Muscle of arm (tissue), 12 donors: ENCODE results near the gene ZDHHC22. TPM values are rescaled to one million over a fixed set of nuclear protein-coding genes. Genes with fewer than 3 reads are reported as not detected.

ENCODE experiments used
- DNase-seq: peaks from one replicate; pipeline ENCODE4 v3.0.0-alpha.2; 2013
- polyA plus RNA-seq, 12 donors: library from polyadenylated mRNA; unstranded; fragments of 120-200 nt; gene quantifications; one replicate each; pipeline ENCODE4 v1.2.1, GENCODE V29; 2013; ENCODE audit not compliant: insufficient read length in 12 of 12

ZDHHC22 gene
- polyA plus RNA-seq, 12 donors, result 0.26 to 0.69 (median 0.55) TPM; not detected in 2

DNA sequence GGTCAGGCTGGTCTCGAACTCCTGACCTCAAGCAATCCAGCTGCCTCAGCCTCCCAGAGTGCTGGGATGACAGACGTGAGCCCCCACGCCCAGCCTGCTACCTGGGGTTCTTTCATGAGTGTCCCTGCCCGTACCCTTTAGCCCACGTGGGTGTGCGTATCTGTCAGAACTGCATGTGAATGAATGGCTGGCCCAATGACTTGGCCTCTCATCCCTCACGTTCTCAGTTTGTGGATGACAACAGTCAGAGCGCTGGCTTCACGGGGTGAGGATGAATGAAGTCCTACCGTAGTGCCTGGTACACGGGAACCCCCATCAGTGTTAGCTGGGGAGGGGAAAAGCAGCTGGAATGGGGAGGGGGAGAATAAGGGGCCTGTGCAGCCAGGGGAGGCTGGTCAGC lies 16.1 kb upstream of the ZDHHC22 start:
- DNase-seq, result no peak

DNA sequence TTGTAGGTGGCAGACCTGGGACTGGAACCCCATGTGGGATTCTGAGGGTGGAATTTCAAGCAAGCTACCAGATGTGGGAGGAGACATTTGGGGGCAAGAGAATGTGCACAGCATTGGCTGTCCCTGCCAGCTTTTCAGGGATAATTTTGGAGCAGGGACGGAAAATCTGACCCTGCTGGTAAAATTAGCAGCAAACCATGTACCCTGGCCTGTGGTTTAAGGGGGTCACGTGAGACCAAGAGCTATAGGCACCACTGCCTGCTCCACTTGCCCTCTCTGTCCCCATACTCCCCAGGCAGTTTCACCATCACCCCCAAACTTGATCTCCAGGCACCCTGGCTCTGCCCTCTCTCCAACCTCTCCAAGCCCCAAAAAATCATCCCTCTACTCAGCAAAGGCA lies 13.5 kb upstream of the ZDHHC22 start:
- DNase-seq, result no peak

DNA sequence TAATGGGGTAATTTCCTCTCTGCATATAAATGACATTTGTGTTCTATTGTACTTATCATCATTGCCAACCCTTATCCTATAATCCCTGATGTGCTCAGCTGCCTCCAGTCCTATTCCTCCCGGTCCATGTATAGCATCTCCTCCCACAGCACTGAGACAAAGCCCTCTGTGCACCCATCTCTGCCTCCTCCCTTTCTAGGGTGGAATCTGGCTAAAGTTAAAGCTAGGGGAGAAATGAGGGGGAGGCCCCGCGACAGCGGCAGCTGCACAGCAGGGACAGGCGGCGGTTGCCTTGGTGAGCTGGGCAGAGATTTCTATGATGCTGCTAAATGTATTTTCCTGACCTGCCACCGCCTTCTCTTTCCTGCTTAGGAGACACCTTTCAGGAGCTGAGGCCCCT lies 12.8 kb upstream of the ZDHHC22 start:
- DNase-seq, result no peak

DNA sequence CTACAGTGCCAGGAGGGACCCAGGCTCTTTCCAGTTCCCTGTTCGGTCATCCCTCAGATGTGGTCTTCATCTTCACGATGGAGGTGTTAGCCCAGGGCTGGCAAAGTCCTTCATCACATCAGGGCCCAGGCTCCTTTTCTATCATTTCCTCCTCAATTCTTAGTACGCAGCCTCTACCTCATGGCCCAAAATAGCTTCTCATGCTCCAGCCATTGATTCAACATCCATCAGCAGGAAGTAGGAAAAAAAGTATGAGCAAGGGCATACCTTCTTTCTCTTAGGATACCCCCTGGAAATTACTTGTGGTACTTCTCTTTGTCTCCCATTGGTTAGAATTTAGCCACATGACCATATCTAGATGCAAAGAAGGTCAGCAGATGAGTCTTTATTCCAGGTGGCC lies 12.2 kb upstream of the ZDHHC22 start:
- DNase-seq, result no peak

DNA sequence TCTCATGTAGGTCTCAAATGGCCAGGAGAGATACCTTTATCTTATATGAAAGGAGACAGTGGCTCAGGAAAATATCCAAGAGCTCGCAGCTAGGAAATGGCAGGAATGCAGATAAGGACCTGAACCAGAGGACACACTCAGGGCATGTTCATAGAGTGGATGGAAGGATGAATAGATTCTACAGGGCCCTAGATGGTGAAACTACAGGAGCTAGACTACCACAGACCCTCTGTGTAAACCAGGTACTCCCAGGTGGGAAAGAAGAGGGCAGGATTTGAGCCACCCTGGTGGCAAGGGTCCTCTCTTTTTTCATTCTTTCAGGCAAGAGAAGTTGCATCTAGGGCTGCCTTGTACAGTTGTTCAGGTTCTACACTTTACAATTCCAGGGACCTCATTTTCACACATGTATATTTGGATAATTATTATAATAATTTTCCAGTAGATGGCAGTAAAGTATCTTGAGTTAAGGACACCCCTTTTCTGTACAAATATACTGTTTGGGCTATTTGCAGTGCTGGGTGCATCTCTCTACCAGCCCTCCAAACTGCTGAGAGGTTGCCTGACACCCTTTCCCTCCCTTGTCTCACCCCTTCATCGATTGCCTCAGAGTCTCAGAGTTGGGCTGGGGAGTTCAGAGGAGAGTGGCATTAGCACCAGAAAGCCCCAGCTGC lies 10.5 kb upstream of the ZDHHC22 start:
- no peak for DNase-seq

DNA sequence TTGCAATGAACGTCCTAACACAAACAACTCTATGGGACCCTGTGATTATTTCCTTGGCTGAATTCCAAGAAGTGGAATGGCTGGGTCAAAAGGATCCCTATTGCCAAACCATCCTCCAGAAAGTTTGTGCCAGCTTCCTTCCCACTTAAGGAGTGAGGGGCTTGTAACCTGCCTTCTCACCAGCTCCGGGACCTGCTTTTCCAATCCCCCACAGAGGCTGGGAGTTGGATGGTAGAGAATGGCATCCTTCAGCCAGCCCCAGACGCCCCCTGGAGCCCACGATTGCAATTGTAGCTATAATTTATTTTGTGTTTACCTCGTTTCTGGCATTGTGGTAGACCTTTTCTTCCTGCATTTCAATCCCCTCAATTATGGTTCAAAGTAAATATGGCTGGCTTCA lies 9.7 kb upstream of the ZDHHC22 start:
- DNase-seq, result no peak

DNA sequence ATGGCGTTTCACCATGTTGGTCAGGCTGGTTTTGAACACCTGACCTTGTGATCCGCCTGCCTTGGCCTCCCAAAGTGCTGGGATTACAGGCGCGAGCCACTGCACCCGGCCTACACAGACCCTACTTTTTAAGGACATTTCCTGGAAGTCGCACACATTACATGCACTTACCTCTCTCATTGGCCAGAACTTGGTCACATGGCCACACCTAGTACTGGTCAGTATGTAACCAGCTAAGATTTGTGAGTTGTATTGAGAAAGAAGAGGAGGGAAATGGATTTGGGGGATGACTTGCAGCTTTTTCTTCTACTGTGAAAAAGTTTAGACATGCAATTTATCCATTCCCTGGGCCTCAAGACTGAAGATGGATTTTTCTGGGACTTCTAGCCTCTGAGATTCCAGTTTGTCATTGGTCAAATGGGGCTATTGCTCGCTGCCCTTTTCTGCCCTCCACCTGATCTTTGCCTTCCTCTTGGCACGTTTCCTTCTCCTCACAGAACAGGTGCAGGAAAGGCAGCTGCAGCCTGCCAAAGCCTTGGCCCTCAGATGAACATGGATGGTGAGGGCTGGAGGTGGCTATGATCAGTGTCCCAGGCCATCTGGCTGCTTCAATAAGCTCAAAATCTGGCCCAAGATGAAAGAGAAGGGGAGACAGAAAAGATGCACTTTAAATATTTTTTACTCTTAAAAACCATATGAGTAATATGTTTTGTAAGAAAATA lies 7.1 kb upstream of the ZDHHC22 start:
- no peak for DNase-seq

DNA sequence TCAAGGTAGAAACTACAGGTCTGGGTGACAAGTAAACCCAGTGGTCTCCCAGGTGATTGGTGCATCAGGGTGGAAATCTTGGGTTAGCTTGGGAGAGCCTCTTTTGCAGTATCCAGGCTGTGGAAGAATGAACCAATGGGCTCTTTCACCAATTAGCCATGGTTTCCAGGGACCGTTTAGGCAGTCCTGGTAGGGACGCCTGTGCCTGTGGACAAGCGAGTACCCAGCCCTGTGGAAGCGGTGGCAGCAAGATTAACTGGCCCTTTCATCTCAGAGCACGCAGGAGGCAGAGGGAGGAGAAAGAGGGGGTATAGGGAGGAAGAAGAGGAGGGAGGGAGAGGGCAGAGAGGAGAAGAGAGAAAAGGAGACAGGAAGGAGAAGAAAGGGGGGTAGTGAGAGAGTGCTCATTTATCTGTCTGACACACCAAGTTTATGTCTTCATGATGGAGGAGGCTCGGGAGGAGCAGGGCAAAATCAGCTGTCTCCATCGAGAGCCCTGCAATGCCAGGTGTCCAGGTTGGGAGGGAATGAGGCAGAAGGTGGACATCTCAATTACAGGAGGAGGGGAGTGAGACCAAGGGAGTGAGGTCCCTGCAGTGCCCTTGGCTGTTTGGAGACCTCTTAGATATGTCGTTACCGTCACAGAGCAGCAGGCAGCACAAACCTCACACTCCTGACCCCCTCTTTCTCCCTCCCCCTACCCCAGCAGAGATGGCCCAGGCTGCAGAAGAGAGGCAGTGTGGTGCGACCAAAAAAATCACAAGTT lies 4.6 kb upstream of the ZDHHC22 start:
- DNase-seq, result no peak

DNA sequence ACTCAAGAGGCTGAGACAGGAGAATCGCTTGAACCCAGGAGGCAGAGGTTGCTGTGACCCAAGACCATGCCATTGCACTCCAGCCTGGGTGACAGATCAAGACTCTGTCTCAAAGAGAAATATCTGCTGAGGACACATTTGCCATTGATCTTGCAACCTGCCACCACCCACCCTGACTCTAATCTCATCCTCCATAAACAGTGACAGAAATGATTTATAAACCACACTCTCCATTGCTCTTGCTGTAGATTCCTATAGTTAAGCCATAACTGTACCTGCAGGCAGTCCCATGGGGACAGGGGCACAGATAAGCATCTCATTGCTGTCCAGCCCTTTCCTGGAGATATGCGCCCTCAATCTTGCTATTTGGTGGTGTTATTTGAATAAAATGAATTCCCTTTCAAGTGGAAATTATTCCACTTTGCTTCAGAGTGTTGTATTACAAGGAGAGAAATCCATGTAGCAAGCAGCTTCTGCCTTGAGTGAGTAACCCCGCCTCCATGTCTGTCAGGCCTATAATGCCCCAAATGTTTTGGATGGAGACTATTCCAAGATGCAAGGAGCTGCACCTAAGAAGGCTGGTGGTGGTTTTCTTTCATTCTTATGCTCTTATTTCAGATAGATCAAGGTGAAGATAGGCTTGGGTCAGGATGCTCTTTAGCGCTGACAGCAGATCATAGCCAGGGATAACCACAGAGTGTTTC lies 3.0 kb upstream of the ZDHHC22 start:
- DNase-seq, result no peak

DNA sequence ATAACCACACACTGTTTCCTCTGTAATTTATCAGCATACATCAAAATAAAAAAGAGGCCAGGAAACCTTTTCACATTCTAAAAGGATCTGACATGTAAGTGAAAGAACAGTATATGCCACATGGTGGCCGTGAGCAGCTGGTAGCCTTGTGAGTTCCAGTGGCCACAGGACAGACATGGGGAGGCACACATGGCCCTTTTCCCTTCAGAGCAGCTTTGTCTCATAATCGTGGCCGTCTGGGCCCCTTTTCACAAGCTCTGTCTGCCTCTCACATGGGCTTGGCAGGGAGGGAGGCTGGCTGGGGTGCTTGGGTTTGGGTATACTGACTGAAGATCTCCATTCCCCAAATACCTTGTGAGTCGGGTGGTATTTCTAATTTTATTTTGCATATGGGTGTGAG lies 1.5 kb upstream of the ZDHHC22 start:
- no peak for DNase-seq

DNA sequence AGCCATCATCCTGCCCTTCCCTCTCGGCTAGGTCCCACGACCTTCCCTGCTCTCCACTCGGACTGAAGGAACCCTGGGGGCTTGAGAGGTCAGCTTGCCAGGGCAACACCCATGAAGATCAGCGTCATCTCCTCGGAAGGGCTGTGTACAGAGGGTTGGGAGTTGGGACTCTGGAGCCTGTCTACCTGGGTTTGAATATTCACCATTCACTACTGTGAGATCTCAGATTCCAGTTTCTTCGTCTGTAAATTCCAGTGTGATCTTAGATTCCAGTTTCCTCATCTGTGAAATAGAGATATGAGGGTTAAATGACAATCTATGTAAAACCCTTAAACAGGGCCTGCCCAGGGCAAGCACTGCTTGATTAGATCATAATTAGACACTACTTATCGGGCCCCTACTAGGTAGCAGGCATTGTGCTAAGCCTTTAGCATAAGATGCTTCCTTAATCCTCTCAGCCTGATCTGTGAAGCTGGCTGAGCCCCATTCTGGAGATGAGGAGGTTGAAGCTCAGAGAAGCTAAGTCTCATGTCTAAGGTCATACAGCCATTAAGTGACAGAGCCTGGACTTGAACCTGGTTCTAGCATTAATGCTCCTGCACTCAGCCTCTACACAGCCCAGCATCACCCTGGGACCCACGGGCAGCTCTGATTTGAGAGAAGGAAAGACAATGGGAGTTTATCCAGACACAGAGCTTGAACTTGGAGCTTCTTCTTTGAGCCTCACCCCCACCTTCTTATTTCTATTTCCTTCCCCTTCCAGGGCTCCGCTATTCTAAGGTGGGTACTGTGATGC lies 612 bp upstream of the ZDHHC22 start:
- DNase-seq, result no peak

DNA sequence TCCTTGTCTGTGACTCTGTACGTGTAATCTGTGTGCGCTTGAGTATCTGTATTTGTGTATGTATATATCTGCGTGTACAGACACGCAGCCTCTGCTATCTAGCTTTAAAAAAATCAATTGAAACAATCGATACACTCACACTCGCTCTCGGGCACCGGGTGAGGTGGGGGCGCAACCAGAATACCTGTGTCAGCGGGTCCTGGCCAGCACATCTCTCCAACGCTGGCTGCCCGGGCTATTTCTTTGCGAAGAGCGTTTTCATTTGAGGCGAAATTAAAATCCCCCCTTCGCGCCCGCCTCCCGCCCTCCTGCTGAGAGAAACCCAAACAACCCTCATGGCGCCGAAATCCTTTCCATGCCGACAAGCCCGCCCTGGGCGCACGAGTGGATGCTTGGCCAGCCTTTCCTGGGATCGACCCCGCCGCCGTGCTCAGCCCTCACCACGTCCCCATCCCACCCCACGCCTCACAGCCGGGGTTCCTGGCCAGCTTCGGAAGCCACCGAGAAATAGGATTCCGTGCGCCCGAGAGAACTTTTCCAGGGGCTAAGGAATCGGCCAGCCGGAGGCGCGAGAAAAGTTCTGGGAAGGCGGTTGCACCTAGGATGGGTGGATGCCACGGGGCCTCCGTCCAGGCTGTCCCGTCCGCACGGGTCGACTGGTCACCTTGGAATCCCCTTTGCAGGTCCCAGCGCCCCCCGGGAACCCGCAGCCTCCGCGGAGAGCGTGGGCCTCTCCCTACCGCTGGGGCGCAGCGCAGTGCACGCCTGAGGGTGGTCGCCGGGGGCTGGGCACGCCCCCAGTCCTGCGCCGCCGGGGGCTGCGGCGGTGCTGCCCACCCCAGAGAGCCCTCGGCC lies 1.0 kb downstream of the ZDHHC22 start:
- no peak for DNase-seq

DNA sequence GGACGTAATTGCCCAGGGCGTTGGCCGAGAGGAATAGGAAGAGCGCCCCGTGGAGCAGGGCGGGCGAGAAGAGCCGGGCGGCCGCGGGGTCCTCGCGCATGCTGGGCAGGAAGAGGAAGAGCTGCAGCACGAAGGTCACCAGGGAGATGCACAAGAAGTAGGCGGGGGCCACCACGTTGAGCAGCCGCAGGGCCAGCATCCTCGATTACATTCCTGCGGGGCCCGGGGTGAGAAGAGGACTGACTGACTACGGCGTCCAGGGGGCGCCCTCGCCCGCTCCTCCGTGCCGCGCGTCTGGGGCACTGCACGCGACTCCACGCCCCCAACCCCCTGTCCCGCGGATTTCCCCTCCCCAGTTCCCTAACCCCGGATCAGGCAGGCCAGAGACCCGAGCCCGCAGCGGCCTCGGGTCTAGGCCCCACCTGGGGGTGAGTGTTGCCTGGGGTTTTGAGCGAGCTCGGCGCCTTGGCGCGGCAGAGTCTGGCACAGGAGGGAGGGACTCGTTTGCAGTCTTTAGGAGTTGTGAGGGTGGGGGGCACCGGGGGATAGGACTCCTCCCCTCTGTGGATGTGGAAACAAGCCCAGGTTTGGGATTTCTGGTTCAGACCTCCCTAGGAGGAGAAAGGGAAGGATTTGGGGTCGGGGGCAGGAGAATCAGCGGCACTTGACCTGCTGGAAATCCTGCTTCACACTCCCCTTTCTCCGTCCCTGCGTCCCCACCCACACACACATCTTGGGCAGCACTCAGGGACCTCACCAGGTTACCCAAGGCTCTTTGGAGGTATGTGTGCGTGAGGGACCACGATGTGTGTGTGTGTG lies 1.8 kb downstream of the ZDHHC22 start:
- no peak for DNase-seq

DNA sequence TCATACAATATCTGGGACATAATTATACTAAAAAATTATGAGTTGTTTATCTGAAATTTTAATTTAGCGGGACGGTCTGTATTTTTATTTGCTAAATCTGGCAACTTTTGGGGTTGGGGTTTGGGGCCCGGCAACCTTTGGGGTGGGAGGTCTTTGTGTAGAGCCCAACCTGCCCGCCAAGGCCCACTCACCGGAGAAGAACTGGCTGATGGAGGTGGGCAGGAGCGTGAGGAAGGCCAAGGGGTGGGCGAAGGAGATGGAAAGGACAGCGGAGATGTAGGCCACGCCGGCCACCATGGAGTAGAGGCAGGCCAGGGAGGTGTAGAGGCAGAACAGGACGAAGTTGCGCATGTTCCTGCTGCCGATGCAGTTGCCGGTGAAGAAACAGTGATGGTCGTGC lies 2.6 kb downstream of the ZDHHC22 start:
- DNase-seq, result no peak

DNA sequence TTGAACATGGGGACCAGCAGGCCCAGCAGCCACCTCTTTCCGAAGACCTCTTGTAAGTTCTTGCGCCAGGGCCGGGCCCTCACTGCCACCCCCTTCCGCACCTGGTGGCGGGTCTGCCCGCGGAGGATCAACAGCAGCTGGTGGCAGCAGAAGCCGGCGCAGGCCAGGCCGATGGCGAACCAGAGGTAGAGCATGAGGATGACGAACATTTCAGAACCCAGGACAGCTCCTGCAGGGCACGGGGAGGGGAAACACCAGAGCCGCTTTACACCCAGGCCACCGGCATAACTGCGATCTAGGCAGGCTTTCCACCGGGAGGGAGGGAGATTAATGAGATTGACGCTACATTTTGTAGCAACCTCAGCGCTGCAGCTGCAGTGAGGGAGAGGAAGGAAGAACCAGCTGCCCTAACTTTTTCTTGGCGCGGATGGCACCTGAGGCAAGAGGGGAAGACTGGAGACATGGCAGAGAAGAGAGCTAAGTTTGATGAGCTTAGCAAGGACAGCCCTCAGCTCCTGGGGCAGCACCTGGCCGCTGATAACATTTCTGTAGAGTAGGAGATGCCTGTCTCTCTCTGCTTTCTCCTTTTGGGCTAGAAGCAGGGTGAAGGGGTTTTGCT lies 7.8 kb downstream of the ZDHHC22 start:
- DNase-seq, result peak; percentile 80

DNA sequence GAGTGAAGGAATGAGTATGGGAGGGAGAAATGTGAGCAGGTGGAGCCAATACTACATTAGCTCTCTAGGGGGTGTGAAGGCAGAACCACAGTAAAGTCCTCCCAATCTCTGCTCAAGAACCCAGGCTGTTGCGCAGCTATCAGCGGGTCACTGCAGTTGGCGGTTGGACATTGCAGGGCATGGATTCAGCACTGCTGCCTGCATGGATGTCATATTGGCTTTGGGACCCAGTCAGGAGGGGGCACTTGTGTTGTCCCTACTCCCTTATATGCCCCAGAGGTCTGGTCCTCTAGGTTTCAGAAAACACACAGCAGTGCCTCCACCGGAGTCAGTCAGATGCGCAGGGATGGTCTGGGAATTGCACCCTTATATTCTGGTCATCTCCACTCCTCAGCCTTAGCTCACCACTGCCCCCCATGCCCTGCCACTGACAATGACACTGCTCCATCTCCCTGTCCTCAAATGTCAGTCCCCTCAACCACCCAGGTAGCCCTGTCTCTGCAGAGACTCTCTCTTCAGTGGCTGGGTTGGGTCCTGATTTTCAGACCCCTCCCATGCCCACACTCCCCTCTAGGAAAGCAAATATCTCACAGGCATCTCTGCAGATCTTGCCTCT lies 9.6 kb downstream of the ZDHHC22 start:
- DNase-seq, result no peak

DNA sequence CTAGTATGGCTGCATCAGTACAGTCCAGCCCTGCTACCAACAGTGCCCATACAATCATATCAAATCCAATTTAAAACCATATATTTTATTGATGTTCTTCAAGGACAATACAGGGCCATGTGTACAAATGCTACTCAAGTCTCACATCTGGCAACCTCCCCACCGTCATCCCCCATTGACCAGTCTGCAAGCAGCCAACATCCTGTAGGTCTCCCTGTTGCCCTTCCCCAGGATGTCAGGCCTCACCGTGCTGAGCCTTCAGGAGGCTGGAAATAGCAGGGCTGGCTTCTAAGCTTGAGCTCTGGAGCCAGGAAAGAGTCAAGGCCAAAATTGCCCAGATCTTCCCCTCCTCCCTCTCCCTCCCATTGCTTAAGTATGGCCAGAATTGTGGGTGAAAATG lies 10.4 kb downstream of the ZDHHC22 start:
- DNase-seq, result no peak

DNA sequence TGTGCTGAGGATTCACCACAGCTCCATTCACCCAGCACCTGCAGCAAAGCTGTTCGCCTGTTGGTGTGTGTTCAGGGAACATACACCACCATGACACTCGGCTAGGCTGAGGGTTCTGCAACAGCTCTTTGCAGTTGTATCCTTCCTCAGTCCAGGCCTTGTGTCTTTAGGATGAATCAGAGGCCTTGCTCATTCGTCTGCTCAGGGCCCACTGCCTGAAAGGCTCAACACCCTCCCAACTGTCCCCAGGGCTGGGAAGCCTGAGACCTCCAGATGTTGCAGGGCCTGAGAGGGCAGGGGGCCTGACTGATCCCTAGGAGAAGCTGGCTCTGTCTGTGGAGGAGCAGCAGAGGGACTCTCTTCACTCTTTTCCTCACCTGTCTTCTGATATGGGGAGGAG lies 11.2 kb downstream of the ZDHHC22 start:
- DNase-seq, result no peak

DNA sequence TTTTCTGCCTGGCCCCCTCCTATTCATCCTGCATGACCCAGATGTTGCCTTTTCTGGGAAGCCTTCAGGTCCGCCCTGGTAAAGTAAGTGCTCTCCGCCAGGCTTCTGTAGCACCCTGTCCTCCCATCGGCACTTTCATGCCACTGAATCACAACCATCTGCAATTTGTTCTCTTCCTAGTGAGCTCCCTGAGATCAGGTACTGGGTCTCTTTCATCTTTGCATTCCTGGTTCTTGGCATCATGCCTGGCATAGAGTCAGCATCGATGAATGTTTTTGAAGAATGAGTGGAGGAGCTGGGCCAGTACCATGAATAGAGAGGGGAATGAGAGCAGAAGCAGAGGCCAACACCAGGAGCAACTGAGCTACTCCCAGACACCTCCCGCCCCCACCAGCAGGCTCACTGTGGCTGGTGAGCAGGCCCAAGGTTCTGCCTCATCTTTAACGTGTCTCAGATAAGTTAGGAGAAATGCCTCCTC lies 13.1 kb downstream of the ZDHHC22 start:
- no peak for DNase-seq
